GM06990 (cell line): ENCODE measurements around the gene TMCO4.

Experiments used
- DNase-seq: peaks from one replicate; pipeline ENCODE4 v3.0.0-alpha.2; 2011; ENCODE audit not compliant: insufficient read length; ENCODE audit errors: extremely low read depth
- H3K27me3 ChIP-seq: replicated peaks from 2 replicates; pipeline ENCODE4 v1.6.0; 2011; ENCODE audit warnings: low read length; ENCODE audit not compliant: control insufficient read depth, insufficient read depth
- H3K36me3 ChIP-seq: 2 replicates; pipeline ENCODE4 v1.5.1; 2011; ENCODE audit warnings: low read length; ENCODE audit not compliant: control insufficient read depth, insufficient read depth
- H3K4me3 ChIP-seq: replicated peaks from 2 replicates; pipeline ENCODE4 v1.5.1; 2011; ENCODE audit warnings: low read depth, mild to moderate bottlenecking, control low read depth, low read length
- TF ChIP-seq, protein P1 (sequence below): IDR thresholded peaks from 2 replicates; pipeline ENCODE4 v1.5.1; 2011; ENCODE audit warnings: low read length, control low read depth, mild to moderate bottlenecking, inconsistent platforms; ENCODE audit not compliant: insufficient read depth, poor library complexity, severe bottlenecking

The TMCO4 gene

DNA sequence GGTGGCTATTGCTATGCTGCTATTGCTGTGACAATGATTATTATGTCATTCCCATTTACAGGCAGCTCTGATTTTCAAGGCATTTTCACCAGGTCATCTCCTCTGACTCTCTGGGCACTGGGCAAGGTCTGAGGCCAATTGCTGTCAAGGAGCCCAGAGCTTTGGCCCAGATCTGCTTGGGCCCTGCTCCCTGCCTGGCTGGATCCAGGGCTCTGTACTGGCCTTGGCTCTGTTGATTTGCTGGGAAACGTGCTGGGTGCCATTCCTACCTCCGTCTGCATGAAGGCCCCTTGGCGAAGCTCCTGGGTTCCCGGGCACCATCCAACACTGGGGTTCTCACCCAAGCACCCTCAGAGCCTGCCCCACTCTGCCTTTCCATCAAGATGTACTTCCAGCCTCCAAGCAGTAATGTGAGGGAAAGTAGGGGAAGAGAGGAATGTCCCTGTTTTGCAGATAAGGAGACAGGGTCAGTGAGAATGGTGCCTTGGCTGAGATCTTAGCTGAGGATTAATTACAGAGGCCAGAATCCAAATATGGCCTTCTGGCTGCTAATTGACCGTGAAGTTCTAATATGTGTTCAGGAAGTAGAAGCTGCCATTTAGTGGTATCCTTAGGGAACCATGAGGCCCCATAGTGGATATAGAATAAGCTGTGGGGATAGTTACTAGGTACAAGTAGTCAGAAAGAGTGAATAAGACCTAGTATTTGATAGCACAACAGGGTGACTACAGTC is 71.1 kb downstream of the TMCO4 start:
- TF ChIP-seq, protein P1, sequence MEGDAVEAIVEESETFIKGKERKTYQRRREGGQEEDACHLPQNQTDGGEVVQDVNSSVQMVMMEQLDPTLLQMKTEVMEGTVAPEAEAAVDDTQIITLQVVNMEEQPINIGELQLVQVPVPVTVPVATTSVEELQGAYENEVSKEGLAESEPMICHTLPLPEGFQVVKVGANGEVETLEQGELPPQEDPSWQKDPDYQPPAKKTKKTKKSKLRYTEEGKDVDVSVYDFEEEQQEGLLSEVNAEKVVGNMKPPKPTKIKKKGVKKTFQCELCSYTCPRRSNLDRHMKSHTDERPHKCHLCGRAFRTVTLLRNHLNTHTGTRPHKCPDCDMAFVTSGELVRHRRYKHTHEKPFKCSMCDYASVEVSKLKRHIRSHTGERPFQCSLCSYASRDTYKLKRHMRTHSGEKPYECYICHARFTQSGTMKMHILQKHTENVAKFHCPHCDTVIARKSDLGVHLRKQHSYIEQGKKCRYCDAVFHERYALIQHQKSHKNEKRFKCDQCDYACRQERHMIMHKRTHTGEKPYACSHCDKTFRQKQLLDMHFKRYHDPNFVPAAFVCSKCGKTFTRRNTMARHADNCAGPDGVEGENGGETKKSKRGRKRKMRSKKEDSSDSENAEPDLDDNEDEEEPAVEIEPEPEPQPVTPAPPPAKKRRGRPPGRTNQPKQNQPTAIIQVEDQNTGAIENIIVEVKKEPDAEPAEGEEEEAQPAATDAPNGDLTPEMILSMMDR: no peak
- Histone ChIP-seq H3K36me3 (peaks cover 4% of the 10 kb centered on the region), H3K27me3 (no peaks in the 10 kb centered on the region), H3K4me3 (no peak overlapping the region)
- DNase-seq: no peak

DNA sequence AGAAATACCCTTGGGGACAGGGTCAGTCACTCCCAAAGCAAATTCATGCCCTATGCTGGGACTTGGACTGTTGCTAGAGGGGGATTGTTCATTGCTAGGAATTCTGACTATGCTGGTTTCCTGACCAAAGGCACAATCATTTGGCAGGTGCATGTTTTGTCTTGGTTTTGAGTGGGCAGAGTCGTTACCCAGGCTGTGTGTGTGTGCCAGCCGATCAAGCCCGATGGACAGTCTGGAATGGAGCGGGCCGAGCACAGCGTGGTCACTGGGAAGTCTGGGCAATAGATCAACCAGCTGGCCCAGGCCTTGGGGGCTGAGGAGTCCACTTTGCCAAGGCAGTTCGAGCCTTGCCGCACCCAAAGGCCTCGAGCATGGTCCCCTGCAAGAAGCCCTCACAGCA is 74.1 kb downstream of the TMCO4 start:
- H3K4me3 ChIP-seq: no peak overlapping the region
- peaks cover 4% of the 10 kb centered on the region for H3K36me3 ChIP-seq
- no peaks in the 10 kb centered on the region for H3K27me3 ChIP-seq
- DNase-seq: no peak
- TF ChIP-seq, protein P1: no peak

DNA sequence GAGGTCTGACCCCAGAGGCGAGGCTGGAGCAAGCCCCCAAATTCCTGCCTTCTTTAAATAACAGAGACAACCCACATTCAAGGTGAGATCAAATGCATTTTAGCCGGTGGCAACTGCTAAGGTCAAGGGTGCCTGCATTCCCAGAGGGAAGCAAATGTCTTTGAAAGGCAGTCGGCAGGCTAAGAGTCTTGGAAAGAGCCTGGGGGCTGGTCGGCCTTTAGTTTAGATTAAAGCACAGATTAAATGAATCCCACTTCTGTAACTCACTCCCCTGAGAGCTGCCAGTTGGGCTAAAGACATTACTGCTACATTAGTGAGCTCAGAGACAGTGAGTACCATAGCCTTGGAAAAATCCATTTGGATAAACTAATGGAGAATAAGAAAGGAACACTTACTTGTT is 75.8 kb downstream of the TMCO4 start:
- DNase-seq: no peak
- no peak overlapping the region for H3K4me3 ChIP-seq
- H3K27me3 ChIP-seq: no peaks in the 10 kb centered on the region
- TF ChIP-seq, protein P1: no peak
- H3K36me3 ChIP-seq: peaks cover 2% of the 10 kb centered on the region

DNA sequence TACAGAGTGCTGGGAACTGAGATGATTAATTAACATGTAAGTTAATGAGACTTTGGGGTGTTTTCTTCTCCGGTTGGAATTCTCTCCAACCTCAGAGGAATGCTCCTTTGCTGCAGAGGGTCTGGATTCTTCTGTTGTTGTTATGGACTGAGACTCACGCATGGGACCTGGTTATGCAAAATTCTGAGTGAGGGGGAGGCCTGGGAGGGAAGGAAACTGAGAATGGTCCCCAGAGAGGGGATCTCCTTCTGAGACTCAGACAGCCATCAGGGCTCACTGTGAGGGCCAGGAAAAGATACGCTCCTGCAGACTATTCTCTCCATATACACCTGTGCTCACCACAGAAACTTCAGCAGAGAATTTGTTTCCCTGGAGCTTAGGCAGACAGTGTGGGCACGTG is 78.7 kb downstream of the TMCO4 start:
- H3K27me3 ChIP-seq: no peaks in the 10 kb centered on the region
- no peak for DNase-seq

GRCh38 chr1:19720174-19720573 is 79.5 kb downstream of the TMCO4 start:
- no peaks in the 10 kb centered on the region for H3K36me3 ChIP-seq
- TF ChIP-seq, protein P1: no peak
- H3K4me3 ChIP-seq: no peak overlapping the region
- DNase-seq: no peak
- no peaks in the 10 kb centered on the region for H3K27me3 ChIP-seq

More for the DNA sequence above, 78.7 kb downstream of the TMCO4 start:
- TF ChIP-seq, protein P1: no peak
- Histone ChIP-seq H3K4me3 (no peak overlapping the region), H3K36me3 (peaks cover 2% of the 10 kb centered on the region; the same call in 1 of the 2 replicates)

DNA sequence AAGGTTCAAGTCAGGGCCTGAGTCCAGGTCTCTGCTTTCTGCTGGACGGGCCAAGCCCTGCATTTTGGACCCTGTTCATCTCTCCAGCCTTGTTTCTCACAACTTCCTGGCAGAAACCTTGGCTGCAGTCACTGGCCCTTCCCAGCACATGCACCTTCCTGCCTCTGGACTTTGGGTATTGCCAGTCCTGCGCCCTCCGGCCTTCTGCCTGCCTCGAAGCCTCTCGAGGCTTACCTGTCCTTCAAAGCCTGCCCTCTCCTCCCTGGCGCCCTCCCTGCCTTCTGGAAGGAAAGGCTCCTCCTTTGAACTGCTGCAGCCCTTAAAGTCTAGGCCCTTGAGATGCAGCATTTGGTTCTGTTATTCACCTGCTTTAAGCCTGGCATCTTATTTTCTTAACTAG is 82.2 kb downstream of the TMCO4 start:
- H3K4me3 ChIP-seq: no peak overlapping the region
- DNase-seq: no peak
- H3K36me3 ChIP-seq: no peaks in the 10 kb centered on the region
- TF ChIP-seq, protein P1: no peak
- H3K27me3 ChIP-seq: no peaks in the 10 kb centered on the region
